ENCODE data around the gene CCDC57.

The CCDC57 gene

GRCh38 chr17:82253179-82253544 lies 40.5 kb upstream of the CCDC57 start:
- H3K9me3 ChIP-seq: peaks cover 5% of the 10 kb centered on the region; the same call in 1 of the 2 replicates
- H4K20me1 ChIP-seq: peaks cover 100% of the 10 kb centered on the region
- TF ChIP-seq Cebpa-rat (IDR thresholded peaks at IDR 0.05): no peak

GRCh38 chr17:82252511-82253178 lies 40.0 kb upstream of the CCDC57 start:
- Histone ChIP-seq H3K9me3 (peaks cover 5% of the 10 kb centered on the region; the same call in 1 of the 2 replicates), H3K4me2 (no peak overlapping the region), H3K27ac (no peak overlapping the region), H3K36me3 (peaks cover 100% of the 10 kb centered on the region), H3K27me3 (no peaks in the 10 kb centered on the region), H3K4me1 (peaks cover 38% of the 10 kb centered on the region), H3K4me3 (no peak overlapping the region), H4K20me1 (peaks cover 100% of the 10 kb centered on the region), H3K9ac (no peak overlapping the region)
- TF ChIP-seq Cebpa-rat (IDR thresholded peaks at IDR 0.05): no peak

More at GRCh38 chr17:82253179-82253544, 40.5 kb upstream of the CCDC57 start:
- Histone ChIP-seq H3K4me3 (no peak overlapping the region), H3K27me3 (no peaks in the 10 kb centered on the region), H3K4me1 (peaks cover 33% of the 10 kb centered on the region), H3K27ac (no peak overlapping the region), H3K9ac (no peak overlapping the region), H3K4me2 (no peak overlapping the region), H3K36me3 (peaks cover 100% of the 10 kb centered on the region)

- peak overlapping the region; percentile 34; the same call in 1 of the 2 replicates for H3K9ac ChIP-seq
- no peaks in the 10 kb centered on the region for H3K27me3 ChIP-seq
- peak overlapping the region; percentile 18 for H3K4me2 ChIP-seq
- H3K9me3 ChIP-seq: peaks cover 5% of the 10 kb centered on the region; the same call in 1 of the 2 replicates
- H3K36me3 ChIP-seq: peaks cover 100% of the 10 kb centered on the region
- H3K4me3 ChIP-seq: no peak overlapping the region
- no peak overlapping the region for H3K27ac ChIP-seq
- H4K20me1 ChIP-seq: peaks cover 100% of the 10 kb centered on the region
- peaks cover 55% of the 10 kb centered on the region for H3K4me1 ChIP-seq
- no peak for TF ChIP-seq Cebpa-rat (IDR thresholded peaks at IDR 0.05)
Observed at GRCh38 chr17:82250868-82251500, 38.3 kb upstream of the CCDC57 start.

GRCh38 chr17:82249896-82250581 lies 37.4 kb upstream of the CCDC57 start:
- peak overlapping the region; percentile 31; the same call in 1 of the 2 replicates for H3K9ac ChIP-seq
- no peaks in the 10 kb centered on the region; the same call in 1 of the 2 replicates for H3K9me3 ChIP-seq
- H3K27ac ChIP-seq: no peak overlapping the region
- peak overlapping the region; percentile 81 for H3K4me2 ChIP-seq
- H3K4me3 ChIP-seq: no peak overlapping the region
- no peaks in the 10 kb centered on the region for H3K27me3 ChIP-seq
- H4K20me1 ChIP-seq: peaks cover 100% of the 10 kb centered on the region
- no peak for TF ChIP-seq Cebpa-rat (IDR thresholded peaks at IDR 0.05)
- peaks cover 100% of the 10 kb centered on the region for H3K36me3 ChIP-seq
- H3K4me1 ChIP-seq: peaks cover 64% of the 10 kb centered on the region

- H3K4me2 ChIP-seq: peak overlapping the region; percentile 81
- H3K9ac ChIP-seq: 0 out of 2 replicates have a peak overlapping the region, but pooled peaks have one; percentile 31
- no peaks in the 10 kb centered on the region for H3K9me3 ChIP-seq
- no peak for TF ChIP-seq Cebpa-rat (IDR thresholded peaks at IDR 0.05)
- H3K27me3 ChIP-seq: no peaks in the 10 kb centered on the region
- H3K4me1 ChIP-seq: peaks cover 65% of the 10 kb centered on the region
- H3K36me3 ChIP-seq: peaks cover 100% of the 10 kb centered on the region
- peak overlapping the region; percentile 74 for H3K27ac ChIP-seq
- H4K20me1 ChIP-seq: peaks cover 100% of the 10 kb centered on the region
- H3K4me3 ChIP-seq: no peak overlapping the region
Observed at GRCh38 chr17:82248815-82249674, 36.4 kb upstream of the CCDC57 start.

GRCh38 chr17:82247856-82248671 lies 35.4 kb upstream of the CCDC57 start:
- peaks cover 100% of the 10 kb centered on the region for H3K36me3 ChIP-seq
- TF ChIP-seq Cebpa-rat (IDR thresholded peaks at IDR 0.05): no peak
- H3K4me1 ChIP-seq: peaks cover 73% of the 10 kb centered on the region
- H3K4me2 ChIP-seq: peak overlapping the region; percentile 81
- H3K9ac ChIP-seq: peak overlapping the region; percentile 58
- H3K9me3 ChIP-seq: no peaks in the 10 kb centered on the region
- H3K4me3 ChIP-seq: peak overlapping the region; percentile 4; the same call in 1 of the 2 replicates
- no peaks in the 10 kb centered on the region for H3K27me3 ChIP-seq
- H3K27ac ChIP-seq: peak overlapping the region; percentile 74
- H4K20me1 ChIP-seq: peaks cover 100% of the 10 kb centered on the region

- Histone ChIP-seq H3K27me3 (no peaks in the 10 kb centered on the region), H3K9me3 (no peaks in the 10 kb centered on the region), H3K36me3 (peaks cover 100% of the 10 kb centered on the region), H3K4me1 (peaks cover 79% of the 10 kb centered on the region), H3K27ac (peak overlapping the region; percentile 74), H3K9ac (peak overlapping the region; percentile 58), H4K20me1 (peaks cover 100% of the 10 kb centered on the region), H3K4me3 (peak overlapping the region; percentile 4; the same call in 1 of the 2 replicates), H3K4me2 (peak overlapping the region; percentile 81)
- no peak for TF ChIP-seq Cebpa-rat (IDR thresholded peaks at IDR 0.05)
Observed at GRCh38 chr17:82247182-82247823, 34.7 kb upstream of the CCDC57 start.

Data from BLaER1 (cell line).